ENCODE data around the gene RLN3. TPM values are rescaled to one million over a fixed set of nuclear protein-coding genes. Genes with fewer than 3 reads are reported as not detected.
"Not testable (repeated sequence)": the region's sequence is repeated elsewhere in the genome, so short reads cannot be mapped to it uniquely, and the experiment has no call there.

Gene RLN3
- total RNA-seq, 1 donor from 2014 or later = not detected

GRCh38 chr19:14048443-14049153 lies 20.6 kb downstream of the RLN3 start:
- DNase-seq (ENCODE audit: low spot score) = peak; percentile 67
- intact Hi-C loops (cut with DNase I) = no loop called here
- peak; percentile 49 for ATAC-seq

- intact Hi-C loops (cut with DNase I) = no loop called here
- DNase-seq (ENCODE audit: low spot score) (no peak), ATAC-seq (no peak)
Observed at GRCh38 chr19:14050512-14050911, 22.6 kb downstream of the RLN3 start.

GRCh38 chr19:14050961-14051360 lies 23.0 kb downstream of the RLN3 start:
- ATAC-seq; DNase-seq (ENCODE audit: low spot score); intact Hi-C loops (cut with DNase I): not testable (repeated sequence)

GRCh38 chr19:14051980-14052379 lies 24.0 kb downstream of the RLN3 start:
- intact Hi-C loops (cut with DNase I) = no loop called here
- ATAC-seq (no peak), DNase-seq (ENCODE audit: low spot score) (no peak)

GRCh38 chr19:14052470-14052869 lies 24.5 kb downstream of the RLN3 start:
- intact Hi-C loops (cut with DNase I) = no loop called here
- no peak for ATAC-seq
- DNase-seq (ENCODE audit: low spot score) = no peak

GRCh38 chr19:14053032-14053431 lies 25.1 kb downstream of the RLN3 start:
- ATAC-seq = no peak
- intact Hi-C loops (cut with DNase I) = no loop called here

GRCh38 chr19:14053500-14053899 lies 25.6 kb downstream of the RLN3 start:
- DNase-seq (ENCODE audit: low spot score) = no peak
- intact Hi-C loops (cut with DNase I) = no loop called here
- ATAC-seq = no peak

More at GRCh38 chr19:14053032-14053431, 25.1 kb downstream of the RLN3 start:
- DNase-seq (ENCODE audit: low spot score) = no peak

- intact Hi-C loops (cut with DNase I) = no loop called here
- DNase-seq (ENCODE audit: low spot score) (no peak), ATAC-seq (no peak)
Observed at GRCh38 chr19:14054099-14054498, 26.2 kb downstream of the RLN3 start.

GRCh38 chr19:14054721-14055120 lies 26.8 kb downstream of the RLN3 start:
- ATAC-seq = no peak
- DNase-seq (ENCODE audit: low spot score) = no peak
- intact Hi-C loops (cut with DNase I) = loop anchor here (5.0 kb wide), 1 partner anchor 172 kb away; no protein-coding TSS in a partner anchor

GRCh38 chr19:14055396-14055795 lies 27.4 kb downstream of the RLN3 start:
- intact Hi-C loops (cut with DNase I) = loop anchor here (5.0 kb wide), 1 partner anchor 173 kb away; no protein-coding TSS in a partner anchor
- no peak for ATAC-seq
- no peak for DNase-seq (ENCODE audit: low spot score)

GRCh38 chr19:14056069-14056666 lies 28.2 kb downstream of the RLN3 start:
- no peak for DNase-seq (ENCODE audit: low spot score)
- intact Hi-C loops (cut with DNase I) = loop anchor here (5.0 kb wide), 1 partner anchor 174 kb away; no protein-coding TSS in a partner anchor
- peak; percentile 11 for ATAC-seq

- intact Hi-C loops (cut with DNase I) = loop anchor here (5.0 kb wide), 1 partner anchor 175 kb away; no protein-coding TSS in a partner anchor
- ATAC-seq (peak; percentile 13), DNase-seq (ENCODE audit: low spot score) (no peak)
Observed at GRCh38 chr19:14056741-14057356, 28.9 kb downstream of the RLN3 start.

- ATAC-seq (no peak), DNase-seq (ENCODE audit: low spot score) (no peak)
- intact Hi-C loops (cut with DNase I) = loop anchor here (5.0 kb wide), 1 partner anchor 176 kb away; no protein-coding TSS in a partner anchor
Observed at GRCh38 chr19:14058182-14059092, 30.5 kb downstream of the RLN3 start.

- no peak for ATAC-seq
- peak; percentile 67 for DNase-seq (ENCODE audit: low spot score)
- intact Hi-C loops (cut with DNase I) = loop anchor here (5.0 kb wide), 1 partner anchor 177 kb away; no protein-coding TSS in a partner anchor
Observed at GRCh38 chr19:14059093-14059480, 31.1 kb downstream of the RLN3 start.

GRCh38 chr19:14059652-14060155 lies 31.8 kb downstream of the RLN3 start:
- intact Hi-C loops (cut with DNase I) = loop anchor here (5.0 kb wide), 1 partner anchor 177 kb away; no protein-coding TSS in a partner anchor
- DNase-seq (ENCODE audit: low spot score) (no peak), ATAC-seq (no peak)

- DNase-seq (ENCODE audit: low spot score) = no peak
- intact Hi-C loops (cut with DNase I) = no loop called here
- ATAC-seq = no peak
Observed at GRCh38 chr19:14061081-14061749, 33.3 kb downstream of the RLN3 start.

GRCh38 chr19:14061751-14062557 lies 34.0 kb downstream of the RLN3 start, which contains the start of gene PALM3:
Gene PALM3 (minus strand): TSS chr19:14062076. CDS start chr19:14061980, 96 bp downstream.
- intact Hi-C loops (cut with DNase I) = no loop called here
- DNase-seq (ENCODE audit: low spot score) = no peak

More at GRCh38 chr19:14061751-14062557, 34.0 kb downstream of the RLN3 start, which contains the start of gene PALM3:
- no peak for ATAC-seq

All from sciatic nerve (tissue), 2 donors.